Jurkat, Clone E6-1 (cell line): ENCODE data around the gene NTHL1.

Experiments
- DNase-seq: peaks from one replicate; pipeline ENCODE4 v3.0.0-alpha.2; 2011; ENCODE audit warnings: low read depth, low spot score
- H3K4me3 ChIP-seq: 2 replicates; pipeline ENCODE4 v1.5.1; 2011; ENCODE audit warnings: mild to moderate bottlenecking, low read length, control low read depth, moderate library complexity

Gene NTHL1

GRCh38 chr16:2085669-2086068 is 38.0 kb upstream of the NTHL1 start:
- DNase-seq = no peak
- H3K4me3 ChIP-seq = no peak overlapping the region

- DNase-seq = no peak
Observed at GRCh38 chr16:2084895-2085625, 37.4 kb upstream of the NTHL1 start.

GRCh38 chr16:2083876-2084780 is 36.5 kb upstream of the NTHL1 start:
- H3K4me3 ChIP-seq = no peak overlapping the region
- no peak for DNase-seq

More at GRCh38 chr16:2084895-2085625, 37.4 kb upstream of the NTHL1 start:
- H3K4me3 ChIP-seq = no peak overlapping the region

- no peak for DNase-seq
Observed at GRCh38 chr16:2083409-2083808, 35.8 kb upstream of the NTHL1 start.

GRCh38 chr16:2082983-2083364 is 35.3 kb upstream of the NTHL1 start:
- no peak for DNase-seq
- H3K4me3 ChIP-seq = no peak overlapping the region

More at GRCh38 chr16:2083409-2083808, 35.8 kb upstream of the NTHL1 start:
- no peak overlapping the region for H3K4me3 ChIP-seq

GRCh38 chr16:2082171-2082982 is 34.7 kb upstream of the NTHL1 start:
- H3K4me3 ChIP-seq = no peak overlapping the region
- no peak for DNase-seq

- no peak overlapping the region for H3K4me3 ChIP-seq
- DNase-seq = no peak
Observed at GRCh38 chr16:2081201-2082084, 33.8 kb upstream of the NTHL1 start.

- no peak overlapping the region for H3K4me3 ChIP-seq
Observed at GRCh38 chr16:2079991-2080390, 32.4 kb upstream of the NTHL1 start.

GRCh38 chr16:2079311-2079800 is 31.7 kb upstream of the NTHL1 start:
- no peak for DNase-seq
- no peak overlapping the region for H3K4me3 ChIP-seq

More at GRCh38 chr16:2079991-2080390, 32.4 kb upstream of the NTHL1 start:
- no peak for DNase-seq

GRCh38 chr16:2078691-2079090 is 31.1 kb upstream of the NTHL1 start:
- no peak for DNase-seq
- no peak overlapping the region for H3K4me3 ChIP-seq

- H3K4me3 ChIP-seq = no peak overlapping the region
- no peak for DNase-seq
Observed at GRCh38 chr16:2078096-2078495, 30.5 kb upstream of the NTHL1 start.

- H3K4me3 ChIP-seq = no peak overlapping the region
- no peak for DNase-seq
Observed at GRCh38 chr16:2077696-2078095, 30.1 kb upstream of the NTHL1 start.

- no peak for DNase-seq
- H3K4me3 ChIP-seq = no peak overlapping the region
Observed at GRCh38 chr16:2077016-2077415, 29.4 kb upstream of the NTHL1 start.

GRCh38 chr16:2076072-2076865 is 28.6 kb upstream of the NTHL1 start:
- no peak overlapping the region for H3K4me3 ChIP-seq
- no peak for DNase-seq

GRCh38 chr16:2075631-2076030 is 28.0 kb upstream of the NTHL1 start:
- no peak overlapping the region for H3K4me3 ChIP-seq
- no peak for DNase-seq

GRCh38 chr16:2074071-2074470 is 26.4 kb upstream of the NTHL1 start:
- H3K4me3 ChIP-seq = no peak overlapping the region
- no peak for DNase-seq

GRCh38 chr16:2072926-2073325 is 25.3 kb upstream of the NTHL1 start:
- no peak overlapping the region for H3K4me3 ChIP-seq
- no peak for DNase-seq
